NAMALWA (cell line): ENCODE results near the gene ZEB2.

Experiments
- DNase-seq: peaks from one replicate; pipeline ENCODE4 v3.0.0-alpha.2; 2015; ENCODE audit warnings: low spot score

ZEB2 gene

GRCh38 chr2:144471305-144472045 is 48.4 kb downstream of the ZEB2 start:
- DNase-seq, result no peak

GRCh38 chr2:144470816-144471215 is 49.1 kb downstream of the ZEB2 start:
- DNase-seq, result no peak

- DNase-seq, result no peak
Observed at GRCh38 chr2:144470334-144470733, 49.6 kb downstream of the ZEB2 start.

GRCh38 chr2:144469798-144470197 is 50.1 kb downstream of the ZEB2 start:
- DNase-seq, result no peak

DNA sequence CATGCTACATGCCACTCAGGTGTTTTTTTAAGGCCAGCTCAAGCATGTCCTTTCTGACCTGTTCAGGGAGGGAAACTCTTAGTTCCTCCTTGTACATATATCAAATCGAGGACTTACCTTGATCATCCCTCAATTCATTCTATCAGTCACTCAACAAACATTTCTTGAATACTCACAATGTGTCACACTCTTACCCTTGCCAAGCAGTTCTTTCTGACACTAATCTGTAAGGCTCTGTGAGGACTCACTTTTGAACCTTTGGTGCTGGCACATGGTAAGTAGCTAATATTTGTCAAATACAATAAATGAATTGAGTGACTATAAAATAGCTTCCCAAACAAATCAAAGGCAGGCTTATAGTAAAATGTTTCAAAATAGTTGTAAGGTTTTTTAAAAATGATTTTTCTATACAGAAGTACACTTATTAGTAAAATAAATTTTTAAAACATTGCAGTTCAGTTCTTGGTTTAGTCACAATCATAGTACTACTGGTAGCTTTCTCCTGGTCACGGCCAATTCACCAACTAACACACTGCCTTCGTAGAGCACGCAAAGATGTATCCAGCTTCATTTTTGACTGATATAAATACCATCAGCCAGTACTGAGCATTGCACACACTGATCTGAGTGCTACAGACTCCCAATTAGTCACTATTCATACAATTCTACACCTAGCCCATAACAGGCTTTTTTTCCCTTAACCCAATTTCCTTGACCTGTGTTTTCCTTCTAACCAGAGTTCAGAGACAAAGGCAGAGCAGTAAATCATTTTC is 50.9 kb downstream of the ZEB2 start:
- no peak for DNase-seq

DNA sequence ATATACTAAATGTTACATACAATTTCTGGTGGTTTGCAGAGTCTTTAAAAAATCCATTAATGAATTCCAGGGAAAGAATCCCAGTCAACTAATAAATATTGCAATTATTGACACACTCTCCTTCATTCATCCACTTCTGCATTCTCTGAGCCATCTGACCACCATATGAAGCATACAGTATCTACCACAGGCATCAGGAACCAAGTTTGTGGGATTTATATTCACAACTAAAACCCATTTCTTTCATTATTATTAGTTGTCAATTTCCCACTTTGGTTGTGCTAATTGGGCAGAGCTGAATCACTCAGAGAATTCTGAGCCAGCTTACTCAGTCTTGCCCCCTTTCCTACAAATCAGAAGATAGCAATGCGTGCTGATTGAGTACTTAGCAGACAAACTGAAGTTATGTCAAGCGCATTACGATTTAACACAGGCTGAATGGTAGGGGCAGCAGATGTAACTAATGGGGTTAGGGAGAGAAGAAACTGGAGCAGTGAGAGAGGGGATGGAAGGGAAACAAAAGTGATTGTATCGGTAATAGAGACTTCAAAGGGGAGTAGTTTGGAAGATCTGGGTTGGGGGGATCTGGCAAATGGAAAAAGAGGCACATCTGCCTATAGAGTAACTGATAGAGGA is 52.3 kb downstream of the ZEB2 start:
- no peak for DNase-seq

- no peak for DNase-seq
Observed at GRCh38 chr2:144466637-144467036, 53.3 kb downstream of the ZEB2 start.

GRCh38 chr2:144465749-144466148 is 54.2 kb downstream of the ZEB2 start:
- no peak for DNase-seq

- no peak for DNase-seq
Observed at GRCh38 chr2:144464730-144465129, 55.2 kb downstream of the ZEB2 start.

GRCh38 chr2:144463266-144463665 is 56.7 kb downstream of the ZEB2 start:
- DNase-seq, result no peak

DNA sequence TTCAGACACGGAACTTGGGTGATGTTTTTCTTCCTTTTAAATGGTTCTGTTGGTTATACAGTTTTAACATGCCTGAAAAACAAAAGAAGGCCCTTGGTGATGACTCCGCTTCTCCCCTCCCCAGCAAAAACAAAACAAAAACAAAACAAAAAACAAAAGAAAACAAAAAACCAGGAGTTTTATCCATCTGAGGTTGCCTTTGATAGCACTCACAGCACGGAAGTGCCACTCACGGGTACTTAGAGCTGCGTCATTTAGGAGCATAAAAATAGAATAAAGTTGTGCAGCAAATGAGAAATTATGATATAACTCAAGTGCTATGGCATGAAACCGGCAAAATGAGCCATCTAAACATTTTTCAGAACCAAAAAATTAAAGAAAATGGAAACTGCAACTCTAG is 57.7 kb downstream of the ZEB2 start:
- DNase-seq, result no peak

DNA sequence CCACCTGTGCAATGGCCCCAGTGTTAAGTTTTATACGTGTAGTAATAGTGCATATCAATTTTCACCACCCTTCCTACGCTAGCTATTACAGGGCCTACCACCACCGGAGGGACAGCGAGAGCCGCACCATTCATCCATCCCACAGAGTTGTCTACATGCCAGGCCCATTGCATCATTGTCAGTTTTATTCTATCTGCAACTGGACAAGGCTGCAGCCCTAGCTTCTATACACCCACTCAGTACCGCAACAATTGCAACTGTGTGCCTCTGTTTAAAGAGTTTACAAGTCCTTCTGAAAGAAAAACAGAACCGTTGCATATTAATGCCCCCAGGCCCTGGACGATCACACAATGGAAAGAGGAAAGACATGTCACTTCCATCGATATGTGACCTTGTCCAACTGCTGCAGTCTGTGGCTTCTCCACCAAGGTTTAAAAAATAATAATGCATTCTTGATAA is 58.6 kb downstream of the ZEB2 start:
- DNase-seq, result no peak

DNA sequence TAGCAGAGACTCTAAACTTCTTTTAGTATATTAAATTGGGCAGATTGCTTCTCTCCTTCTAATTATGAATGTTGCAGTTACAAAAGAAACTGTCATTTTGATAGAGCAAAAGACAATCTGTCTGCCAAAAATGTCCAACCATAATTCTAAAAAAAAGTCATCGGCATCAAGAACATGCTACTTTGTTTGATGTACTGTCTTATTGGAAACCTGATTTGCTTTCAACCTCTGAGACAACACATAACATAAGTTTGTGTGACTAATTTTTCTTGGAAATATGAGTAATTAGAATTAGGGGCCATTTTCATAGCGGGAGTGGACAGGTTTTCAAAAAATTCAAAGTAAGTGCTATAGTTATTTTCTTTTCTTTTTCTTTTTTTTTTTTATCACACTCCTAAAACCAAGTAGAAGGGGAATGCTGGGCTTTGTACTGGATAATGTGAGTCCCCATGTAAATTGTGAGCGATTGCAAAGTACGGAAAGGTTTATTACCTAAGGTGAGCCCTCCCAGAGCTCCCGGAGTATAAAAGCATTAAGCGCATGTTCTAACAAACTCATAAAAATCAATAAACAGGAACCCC is 59.1 kb downstream of the ZEB2 start:
- no peak for DNase-seq

DNA sequence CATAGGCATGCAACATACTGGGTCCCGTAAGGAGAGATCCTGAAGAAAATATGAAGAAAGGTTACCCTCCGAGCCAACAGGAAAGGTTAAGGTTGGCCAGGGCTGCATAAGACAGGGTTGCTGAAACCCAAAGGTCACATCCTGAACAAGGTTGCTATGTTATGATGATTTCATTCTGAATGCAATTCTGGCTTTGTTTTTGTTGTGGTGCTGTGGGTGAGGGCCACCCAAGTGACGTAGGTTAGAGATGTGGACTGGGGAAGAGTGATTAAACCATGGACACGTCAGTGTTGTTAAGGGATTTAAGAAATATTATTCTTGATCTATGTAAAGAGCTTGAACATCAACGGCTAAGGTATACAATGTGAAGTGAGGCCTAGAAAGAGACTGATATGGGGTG is 60.0 kb downstream of the ZEB2 start:
- peak; percentile 24 for DNase-seq

- no peak for DNase-seq
Observed at GRCh38 chr2:144459286-144459685, 60.6 kb downstream of the ZEB2 start.

DNA sequence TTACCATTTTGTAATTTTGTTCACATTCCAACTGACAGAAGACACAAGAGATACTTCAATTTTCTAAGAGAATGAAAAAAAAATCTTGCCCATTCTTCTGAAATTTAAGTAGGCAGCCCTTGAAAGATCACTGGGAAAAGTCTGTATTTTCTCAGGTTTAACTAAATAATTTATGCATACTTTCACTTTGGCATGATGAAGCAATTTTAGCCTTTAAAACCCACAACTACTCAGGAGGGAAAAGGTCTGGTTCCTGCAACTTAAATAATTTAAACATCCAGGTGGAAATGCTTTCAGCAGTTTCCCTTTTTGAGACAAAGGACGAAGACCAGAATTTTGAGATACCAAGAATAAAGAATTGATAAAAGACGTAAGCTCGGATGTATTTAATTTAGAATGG is 61.4 kb downstream of the ZEB2 start:
- no peak for DNase-seq

DNA sequence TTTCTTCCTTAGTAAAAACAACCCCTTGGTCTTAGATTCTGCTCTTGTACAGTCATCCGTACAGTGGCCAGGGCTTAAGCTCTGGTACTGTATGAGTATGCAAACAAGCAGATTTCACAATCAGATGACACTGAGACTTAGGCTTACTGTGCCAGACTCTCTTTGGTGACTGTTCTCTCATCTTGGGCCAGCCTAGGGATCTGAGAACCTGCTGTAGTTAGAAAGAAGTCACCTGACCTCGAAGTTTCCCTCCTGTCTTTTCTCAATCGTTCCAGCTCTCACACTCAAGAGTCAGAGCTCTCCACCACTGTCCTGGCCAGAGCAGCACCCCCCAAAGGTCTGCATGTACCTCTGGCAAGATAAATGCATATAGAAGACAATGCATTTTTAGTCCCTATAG is 63.2 kb downstream of the ZEB2 start:
- peak; percentile 58 for DNase-seq

DNA sequence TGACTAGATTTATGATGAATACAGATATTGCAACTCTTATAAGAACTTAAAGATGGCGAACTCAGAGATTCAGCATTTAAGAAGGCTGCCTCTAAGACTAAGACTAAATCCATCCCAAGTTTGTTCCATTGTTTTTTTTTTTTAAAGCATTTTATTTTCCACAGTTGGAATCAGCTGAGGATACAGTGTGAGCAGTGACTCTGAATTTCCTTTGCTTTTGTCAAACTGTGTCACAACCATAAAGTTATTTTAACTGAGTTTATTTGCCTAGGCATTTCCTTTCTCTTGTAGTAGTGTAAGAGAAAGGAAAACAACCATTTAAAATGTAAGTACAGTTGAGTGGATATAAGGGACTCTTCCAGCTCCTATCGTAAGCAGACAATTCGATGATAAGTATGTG is 63.9 kb downstream of the ZEB2 start:
- DNase-seq, result no peak

GRCh38 chr2:144454466-144455287 is 65.2 kb downstream of the ZEB2 start:
- no peak for DNase-seq

DNA sequence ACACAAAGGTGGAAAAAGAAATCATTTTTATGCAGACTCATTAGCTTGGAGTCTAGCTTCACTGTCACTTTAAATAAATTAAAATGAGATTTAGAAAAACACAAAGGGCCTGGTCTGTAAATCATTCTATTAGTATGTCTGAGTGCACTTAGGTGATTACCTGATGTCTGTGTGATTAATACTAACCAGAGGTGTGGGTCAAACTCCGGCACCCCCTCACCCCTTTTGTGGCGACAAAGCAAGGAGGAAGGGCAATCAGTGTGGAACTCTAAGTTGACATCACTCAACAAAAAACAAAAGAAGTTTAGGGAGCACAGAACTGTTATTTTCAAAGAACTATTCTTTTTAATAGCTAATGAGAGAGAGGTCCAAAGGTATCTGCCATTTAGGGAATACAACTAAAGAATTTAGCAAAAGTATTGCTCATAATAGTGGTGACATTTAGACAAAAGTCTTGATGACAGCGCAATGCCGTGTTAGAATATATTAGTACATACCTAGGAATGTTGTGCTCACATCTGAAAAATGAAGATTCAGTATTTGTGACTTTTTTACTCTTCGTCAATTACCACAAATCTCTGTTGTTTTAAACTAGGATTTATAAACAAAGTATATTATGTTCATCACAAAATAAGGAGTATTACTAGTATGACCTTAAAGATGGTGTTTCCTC is 66.3 kb downstream of the ZEB2 start:
- no peak for DNase-seq

DNA sequence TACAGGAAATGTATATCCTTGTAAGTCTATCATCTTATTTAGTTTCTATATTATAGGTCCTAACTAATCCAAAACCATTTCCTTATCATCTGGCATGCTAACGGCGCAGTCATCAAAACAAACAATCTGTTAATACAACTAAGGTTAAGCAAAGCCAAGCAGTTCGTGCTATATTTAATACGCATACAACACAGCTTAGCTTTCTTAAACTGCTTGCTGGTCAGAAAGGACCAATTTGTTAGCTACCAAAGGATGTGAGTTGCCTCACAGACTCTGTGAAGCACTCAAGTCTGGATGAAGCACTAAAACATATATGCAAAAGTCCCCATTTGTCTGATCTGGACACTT is 67.0 kb downstream of the ZEB2 start:
- DNase-seq, result no peak
